Spleen (tissue), 7 donors: ENCODE results near the gene ADCY10.

Experiments
- POLR2A ChIP-seq, 3 donors: fragments of 450-650 bp; IDR thresholded peaks; one replicate each; pipeline ENCODE4 v1.5.1; 2017; ENCODE audit warnings: antibody characterized with exemption in 3 of 3, mild to moderate bottlenecking in 1 of 3
- TF ChIP-seq, protein P1 (sequence below), 11 experiments: fragments of 200-600 bp in 7 of 11; fragments of 450-650 bp in 4 of 11; sonication (generic) in 4 of 11; IDR thresholded peaks in 8 of 11; conservative IDR thresholded peaks in 3 of 11; 1 replicate in 7 of 11; 2 replicates in 4 of 11; pipeline versions ENCODE4 v1.4.0 to v1.8.0; 2016 to 2021; ENCODE audit warnings: antibody characterized with exemption in 11 of 11, inconsistent platforms in 4 of 11, mild to moderate bottlenecking in 1 of 11
- donor health status: DM: no; HTN: no; CAD: no; lungs with moderate emphysema.
- donor health status: DM: no; HTN: no; CAD: no.
- donor health status: DM: no; HTN: no; CAD: no.

DNA sequence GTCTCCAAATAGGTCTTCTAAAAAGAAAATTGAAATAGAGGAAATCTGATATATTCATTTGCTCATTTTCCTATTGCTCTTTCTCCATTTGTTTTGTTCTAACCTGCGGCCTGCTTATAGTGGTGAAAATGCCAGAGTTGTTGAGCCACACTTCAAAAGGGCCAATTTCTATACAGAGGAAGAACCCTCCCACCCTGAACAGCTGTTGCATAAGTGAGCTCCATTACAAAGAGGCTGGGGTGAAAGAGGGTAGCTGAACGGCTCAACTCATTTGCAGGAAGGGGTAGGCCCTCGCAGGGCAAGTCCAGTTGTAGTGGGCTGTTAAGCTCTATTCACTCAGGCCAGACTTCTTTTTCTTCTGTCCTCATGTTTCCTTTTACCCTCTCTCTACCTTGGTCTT lies 8.8 kb downstream of the ADCY10 start:
- TF ChIP-seq, protein P1, sequence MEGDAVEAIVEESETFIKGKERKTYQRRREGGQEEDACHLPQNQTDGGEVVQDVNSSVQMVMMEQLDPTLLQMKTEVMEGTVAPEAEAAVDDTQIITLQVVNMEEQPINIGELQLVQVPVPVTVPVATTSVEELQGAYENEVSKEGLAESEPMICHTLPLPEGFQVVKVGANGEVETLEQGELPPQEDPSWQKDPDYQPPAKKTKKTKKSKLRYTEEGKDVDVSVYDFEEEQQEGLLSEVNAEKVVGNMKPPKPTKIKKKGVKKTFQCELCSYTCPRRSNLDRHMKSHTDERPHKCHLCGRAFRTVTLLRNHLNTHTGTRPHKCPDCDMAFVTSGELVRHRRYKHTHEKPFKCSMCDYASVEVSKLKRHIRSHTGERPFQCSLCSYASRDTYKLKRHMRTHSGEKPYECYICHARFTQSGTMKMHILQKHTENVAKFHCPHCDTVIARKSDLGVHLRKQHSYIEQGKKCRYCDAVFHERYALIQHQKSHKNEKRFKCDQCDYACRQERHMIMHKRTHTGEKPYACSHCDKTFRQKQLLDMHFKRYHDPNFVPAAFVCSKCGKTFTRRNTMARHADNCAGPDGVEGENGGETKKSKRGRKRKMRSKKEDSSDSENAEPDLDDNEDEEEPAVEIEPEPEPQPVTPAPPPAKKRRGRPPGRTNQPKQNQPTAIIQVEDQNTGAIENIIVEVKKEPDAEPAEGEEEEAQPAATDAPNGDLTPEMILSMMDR (IDR thresholded peaks at IDR 0.05 in 8 of 11, conservative IDR thresholded peaks at IDR 0.05 in 3 of 11), result no peak
- TF ChIP-seq POLR2A (IDR thresholded peaks at IDR 0.05), result no peak
